HUES64 (cell line): ENCODE measurements around the gene ADAMTS14.

Experiments used
- H3K27ac ChIP-seq: 2 replicates; pipeline ENCODE4 v1.7.0; 2013; ENCODE audit warnings: low read depth, low read length, inconsistent platforms
- H3K27me3 ChIP-seq: 2 replicates; pipeline ENCODE4 v1.6.1; 2013; ENCODE audit warnings: mild to moderate bottlenecking, low read length; ENCODE audit not compliant: insufficient read depth
- H3K36me3 ChIP-seq: 2 replicates; pipeline ENCODE4 v1.6.1; 2013; ENCODE audit warnings: mild to moderate bottlenecking, low read length; ENCODE audit not compliant: insufficient read depth
- H3K4me1 ChIP-seq: 2 replicates; pipeline ENCODE4 v1.6.1; 2013; ENCODE audit warnings: mild to moderate bottlenecking, low read length, moderate library complexity; ENCODE audit not compliant: insufficient read depth
- H3K4me3 ChIP-seq: 2 replicates; pipeline ENCODE4 v1.5.1; 2013; ENCODE audit warnings: mild to moderate bottlenecking, low read length, moderate library complexity
- H3K9ac ChIP-seq: 2 replicates; pipeline ENCODE4 v1.6.1; 2013; ENCODE audit warnings: mild to moderate bottlenecking, low read depth, low read length
- H3K9me3 ChIP-seq: 2 replicates; pipeline ENCODE4 v1.6.1; 2013; ENCODE audit warnings: low read depth, low read length; ENCODE audit not compliant: insufficient read depth
- WGBS: fragments of 150-250, 120-280 bp; methylation state at CpG from one replicate; pipeline ENCODE4 v1.1.7; 2013; ENCODE audit warnings: missing lambda C conversion rate; 5-methylcytosine and 5-hydroxymethylcytosine counted together

ADAMTS14 gene

DNA sequence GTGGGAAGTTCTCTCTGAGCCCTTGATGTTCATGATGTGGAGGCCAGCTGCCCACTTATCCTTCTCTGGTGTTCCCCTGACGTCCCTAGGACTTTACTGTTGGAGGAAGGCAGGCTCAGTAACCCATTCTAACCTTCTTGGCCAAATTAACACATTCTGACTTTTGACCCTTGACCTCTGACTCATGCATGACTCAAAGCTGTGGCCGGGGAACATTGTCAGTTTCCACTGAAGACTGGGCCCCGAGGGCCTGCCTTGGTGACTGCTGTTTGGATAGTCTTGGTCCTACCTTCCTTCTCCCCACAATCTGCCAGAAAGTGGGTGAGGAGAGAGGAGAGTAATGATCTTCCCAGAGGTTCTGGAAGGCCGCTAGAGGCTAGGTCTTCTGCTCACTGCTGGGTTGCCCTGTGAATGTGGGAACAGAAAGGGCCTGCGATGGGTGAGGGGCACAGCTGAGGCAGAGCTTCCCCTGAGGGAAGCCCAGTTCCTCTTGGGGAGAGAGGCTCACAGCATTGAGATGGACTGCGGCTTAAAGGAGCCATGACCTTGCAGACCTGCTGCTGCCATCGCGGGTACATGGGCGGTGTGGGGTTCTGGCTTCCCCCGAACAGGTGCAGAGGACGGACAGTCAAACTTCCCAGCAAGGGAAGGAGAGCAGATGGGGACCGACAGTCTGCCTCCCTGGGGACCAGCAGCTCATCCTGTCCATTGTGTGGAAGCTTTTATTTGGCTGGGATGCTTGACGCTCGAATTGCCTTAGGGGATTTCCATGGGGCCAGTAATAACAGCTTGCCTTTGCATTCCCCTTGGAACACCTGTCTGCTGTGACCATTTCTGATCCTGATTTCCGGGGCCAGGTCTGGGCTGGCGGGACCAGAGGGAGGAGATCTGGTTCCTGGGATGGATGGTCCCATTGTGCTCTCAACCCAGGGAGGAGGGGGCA, 43.8 kb downstream of the ADAMTS14 start:
- no peaks in the 10 kb centered on the region for H3K27me3 ChIP-seq
- peaks cover 11% of the 10 kb centered on the region; the same call in 1 of the 2 replicates for H3K4me1 ChIP-seq
- 73% methylated on average over 16 of the region's 16 CpGs for WGBS
- H3K4me3 ChIP-seq = no peak overlapping the region
- no peaks in the 10 kb centered on the region for H3K36me3 ChIP-seq
- no peak overlapping the region for H3K27ac ChIP-seq
- H3K9me3 ChIP-seq = no peaks in the 10 kb centered on the region
- no peak overlapping the region for H3K9ac ChIP-seq

DNA sequence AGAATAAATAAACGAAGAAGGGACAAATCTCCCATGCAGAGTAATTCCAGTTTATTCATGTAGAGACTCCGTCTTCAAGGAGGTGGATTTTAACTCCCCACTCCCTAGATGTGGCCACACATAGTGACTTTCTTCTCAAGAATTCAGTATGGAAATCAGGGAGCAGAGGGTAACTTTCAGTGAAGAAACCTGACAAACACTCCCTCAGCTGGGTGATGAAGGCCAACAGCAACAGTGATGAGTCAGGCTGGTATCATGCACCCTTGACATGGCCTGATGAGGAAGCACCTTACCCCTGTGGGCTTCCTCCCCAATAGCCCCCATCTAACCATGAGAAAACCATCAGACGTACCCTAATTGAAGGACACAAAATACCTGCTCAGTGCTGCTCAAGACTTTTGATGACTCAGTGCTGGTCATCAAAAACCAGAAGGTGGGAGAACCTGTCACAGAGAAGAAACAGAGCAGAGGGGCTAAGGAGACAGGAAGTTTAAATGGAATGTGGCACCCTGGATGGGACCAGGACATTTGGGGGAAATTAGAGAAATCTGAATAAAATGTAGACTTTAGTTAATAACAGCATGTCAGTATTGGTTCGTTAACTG, 50.6 kb downstream of the ADAMTS14 start:
- Histone ChIP-seq H3K9me3 (no peaks in the 10 kb centered on the region), H3K27ac (no peak overlapping the region)
- 84% methylated on average over 4 of the region's 4 CpGs for WGBS

DNA sequence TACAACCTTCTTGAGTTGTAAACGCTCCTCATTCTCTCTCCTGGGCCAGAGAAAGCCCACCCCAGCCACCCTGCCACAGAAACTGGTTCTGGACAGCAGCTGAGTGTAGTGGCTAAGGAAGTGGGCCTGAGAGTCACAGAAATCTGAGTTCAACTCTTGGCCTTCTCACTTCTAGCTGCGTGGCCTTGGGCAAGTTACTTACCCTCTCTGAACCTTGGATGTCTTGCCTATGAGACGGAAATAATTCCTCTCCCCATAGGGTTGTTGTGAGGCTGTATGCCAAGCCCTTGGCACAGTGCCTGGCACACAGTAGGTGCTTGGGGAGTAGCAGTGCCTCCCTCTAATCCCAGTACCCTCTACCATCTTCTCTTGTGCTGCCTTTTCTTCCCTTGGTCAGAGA, 51.5 kb downstream of the ADAMTS14 start:
- Histone ChIP-seq H3K4me3 (no peak overlapping the region), H3K9ac (no peak overlapping the region), H3K9me3 (no peaks in the 10 kb centered on the region), H3K27ac (no peak overlapping the region), H3K36me3 (no peaks in the 10 kb centered on the region), H3K4me1 (no peaks in the 10 kb centered on the region), H3K27me3 (no peaks in the 10 kb centered on the region)
- WGBS = 91% methylated on average over 3 of the region's 3 CpGs

More for the DNA sequence above, 50.6 kb downstream of the ADAMTS14 start:
- Histone ChIP-seq H3K4me3 (no peak overlapping the region), H3K9ac (no peak overlapping the region), H3K27me3 (no peaks in the 10 kb centered on the region), H3K4me1 (no peaks in the 10 kb centered on the region), H3K36me3 (no peaks in the 10 kb centered on the region)

DNA sequence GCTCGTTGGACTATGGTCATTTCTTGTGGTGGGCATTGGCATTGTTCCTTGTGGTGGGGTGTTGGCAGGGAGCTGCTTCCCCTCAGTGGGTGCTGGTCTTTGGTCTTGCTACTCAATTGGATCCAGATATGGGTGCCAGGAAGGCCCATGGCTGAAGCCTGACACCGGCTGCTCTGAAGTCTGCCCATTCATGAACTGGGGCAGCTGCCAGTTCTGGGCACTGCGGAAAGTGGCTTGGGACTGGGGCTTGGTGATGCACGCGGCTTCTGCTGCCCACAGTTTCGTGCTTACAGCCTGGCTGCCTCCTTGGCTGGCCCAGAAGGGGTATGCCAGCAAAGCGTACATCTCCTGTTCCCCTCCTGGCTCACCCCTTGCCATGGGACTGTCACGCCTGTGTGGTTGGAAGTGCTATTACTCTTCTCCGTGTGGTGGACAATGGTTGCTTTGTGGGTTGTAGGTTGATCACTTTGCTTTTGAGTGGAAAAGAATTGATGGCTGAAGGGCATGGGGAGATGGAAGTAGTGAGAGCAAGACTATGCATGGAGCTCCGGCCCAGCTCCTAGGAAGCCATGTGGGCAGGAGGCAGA, 54.7 kb downstream of the ADAMTS14 start:
- no peaks in the 10 kb centered on the region for H3K27me3 ChIP-seq
- H3K9me3 ChIP-seq = no peaks in the 10 kb centered on the region
- no peaks in the 10 kb centered on the region for H3K4me1 ChIP-seq
- WGBS = 90% methylated on average over 10 of the region's 10 CpGs
- no peak overlapping the region for H3K9ac ChIP-seq
- H3K4me3 ChIP-seq = no peak overlapping the region
- H3K27ac ChIP-seq = no peak overlapping the region
- no peaks in the 10 kb centered on the region for H3K36me3 ChIP-seq

DNA sequence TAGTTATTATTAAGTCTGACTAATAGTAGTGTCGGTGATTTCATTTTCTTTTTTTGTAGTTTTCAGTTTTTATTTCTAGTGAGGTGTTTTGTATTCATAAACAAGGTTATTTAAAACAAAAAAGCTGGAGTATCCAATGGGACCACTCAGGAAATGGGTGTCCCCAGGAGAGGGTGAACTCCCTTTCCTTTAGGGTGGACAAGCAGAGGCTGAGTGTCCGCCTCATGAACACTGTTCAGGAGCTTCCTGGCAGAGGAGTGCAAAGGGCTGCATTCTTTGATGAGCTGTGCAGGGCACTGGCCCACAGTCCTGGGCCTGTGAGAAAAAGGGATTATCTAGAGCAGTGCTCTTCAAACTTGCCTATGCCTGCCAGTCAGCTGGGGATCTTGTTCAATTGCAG, 56.0 kb downstream of the ADAMTS14 start:
- Histone ChIP-seq H3K4me3 (no peak overlapping the region), H3K4me1 (no peaks in the 10 kb centered on the region), H3K9me3 (no peaks in the 10 kb centered on the region), H3K9ac (no peak overlapping the region), H3K27me3 (no peaks in the 10 kb centered on the region), H3K27ac (no peak overlapping the region), H3K36me3 (no peaks in the 10 kb centered on the region)
- 92% methylated on average over 2 of the region's 2 CpGs for WGBS

DNA sequence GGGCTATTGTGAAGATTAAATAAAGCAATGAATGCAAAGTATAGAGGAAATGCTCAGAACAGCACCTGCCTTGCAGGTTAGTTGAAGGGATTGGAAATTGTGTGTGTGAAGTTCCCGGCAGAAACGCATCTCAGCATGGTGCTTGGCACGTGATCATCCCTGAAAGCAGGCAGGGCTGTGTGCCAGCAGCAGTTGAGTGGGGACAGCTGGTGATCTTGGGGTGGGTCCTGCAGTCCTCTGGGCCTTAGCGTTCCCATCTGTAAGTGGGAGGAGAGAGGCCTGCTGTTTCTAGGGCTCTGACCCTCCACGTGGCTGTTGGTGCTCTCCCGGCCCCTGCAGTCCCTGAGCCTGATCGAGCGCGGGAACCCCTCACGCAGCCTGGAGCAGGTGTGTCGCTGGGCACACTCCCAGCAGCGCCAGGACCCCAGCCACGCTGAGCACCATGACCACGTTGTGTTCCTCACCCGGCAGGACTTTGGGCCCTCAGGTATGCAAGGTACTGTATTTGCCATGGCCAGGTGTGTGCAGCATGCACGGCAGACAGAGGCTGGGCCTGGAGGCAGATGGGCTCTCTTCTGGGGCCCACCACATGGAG, 57.6 kb downstream of the ADAMTS14 start:
- Histone ChIP-seq H3K9ac (no peak overlapping the region), H3K9me3 (no peaks in the 10 kb centered on the region), H3K36me3 (no peaks in the 10 kb centered on the region), H3K27ac (no peak overlapping the region), H3K4me3 (no peak overlapping the region), H3K4me1 (no peaks in the 10 kb centered on the region), H3K27me3 (no peaks in the 10 kb centered on the region)
- 80% methylated on average over 16 of the region's 16 CpGs for WGBS

DNA sequence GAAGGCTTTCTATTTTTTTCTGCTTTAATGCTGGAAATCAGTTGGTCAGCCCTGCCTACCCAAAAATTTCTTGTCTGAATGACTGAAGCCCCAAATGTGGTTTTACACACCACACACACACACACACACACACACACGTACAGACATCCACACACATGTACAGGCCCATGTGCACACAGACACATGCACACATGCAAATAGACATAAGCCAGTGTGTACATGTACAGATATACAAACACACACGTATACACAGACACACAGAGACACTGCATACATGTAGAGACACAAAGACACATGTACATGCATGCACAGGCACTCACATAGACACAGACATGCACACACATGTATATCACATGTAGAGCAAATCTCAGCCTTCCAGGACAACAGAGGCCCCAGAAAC, 58.6 kb downstream of the ADAMTS14 start:
- H3K27ac ChIP-seq = no peak overlapping the region
- no peak overlapping the region for H3K9ac ChIP-seq
- WGBS = 68% methylated on average over 2 of the region's 2 CpGs
- H3K9me3 ChIP-seq = no peaks in the 10 kb centered on the region
- H3K36me3 ChIP-seq = no peaks in the 10 kb centered on the region
- H3K4me3 ChIP-seq = no peak overlapping the region
- H3K4me1 ChIP-seq = no peaks in the 10 kb centered on the region
- no peaks in the 10 kb centered on the region for H3K27me3 ChIP-seq

DNA sequence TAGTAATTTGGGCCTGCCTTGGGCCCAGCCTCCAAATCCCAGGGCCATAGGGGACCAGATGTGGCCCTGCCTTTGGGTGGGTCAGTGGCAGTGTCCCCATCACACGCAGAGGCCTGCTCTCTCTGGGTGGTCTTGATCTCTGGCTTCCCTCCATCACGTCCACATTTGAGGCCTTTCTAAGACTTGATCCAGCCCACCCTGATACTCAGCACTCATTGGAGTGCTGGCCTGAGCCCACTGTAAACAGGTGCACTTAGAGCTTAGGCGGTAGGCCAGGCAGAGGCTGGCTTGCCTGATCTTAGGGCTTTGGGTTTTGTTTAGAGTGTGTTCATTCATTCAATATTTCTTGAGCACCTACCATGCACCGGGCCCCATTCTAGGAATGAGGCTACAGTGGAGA, 60.3 kb downstream of the ADAMTS14 start:
- H3K4me3 ChIP-seq = no peak overlapping the region
- H3K27me3 ChIP-seq = no peaks in the 10 kb centered on the region
- 95% methylated on average over 4 of the region's 4 CpGs for WGBS
- no peaks in the 10 kb centered on the region for H3K36me3 ChIP-seq
- no peak overlapping the region for H3K27ac ChIP-seq
- no peaks in the 10 kb centered on the region for H3K4me1 ChIP-seq
- H3K9me3 ChIP-seq = no peaks in the 10 kb centered on the region
- H3K9ac ChIP-seq = no peak overlapping the region

DNA sequence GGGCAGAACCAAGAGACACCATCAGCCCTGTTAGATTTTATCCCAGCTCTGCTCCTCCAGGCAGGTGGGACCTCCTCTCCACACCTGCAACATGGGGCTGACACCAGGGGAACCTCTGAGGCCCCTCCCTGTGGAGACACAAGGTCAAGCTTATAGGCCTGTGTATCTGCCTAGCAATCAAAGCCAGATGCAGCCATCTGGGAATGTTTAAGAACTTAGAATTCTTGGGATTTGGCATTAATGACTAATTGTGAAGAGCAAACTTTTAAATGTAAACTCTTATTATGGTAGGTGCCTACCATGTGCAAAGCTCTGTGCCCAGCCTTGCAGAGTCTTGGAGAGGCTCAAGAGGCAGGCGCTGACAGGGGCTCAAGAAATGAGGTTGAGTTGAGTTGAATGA, 60.7 kb downstream of the ADAMTS14 start:
- H3K27me3 ChIP-seq = no peaks in the 10 kb centered on the region
- H3K9me3 ChIP-seq = no peaks in the 10 kb centered on the region
- H3K36me3 ChIP-seq = no peaks in the 10 kb centered on the region
- no peak overlapping the region for H3K9ac ChIP-seq
- no peaks in the 10 kb centered on the region for H3K4me1 ChIP-seq
- no peak overlapping the region for H3K4me3 ChIP-seq
- no peak overlapping the region for H3K27ac ChIP-seq
- 91% methylated on average over 1 of the region's 1 CpG for WGBS

DNA sequence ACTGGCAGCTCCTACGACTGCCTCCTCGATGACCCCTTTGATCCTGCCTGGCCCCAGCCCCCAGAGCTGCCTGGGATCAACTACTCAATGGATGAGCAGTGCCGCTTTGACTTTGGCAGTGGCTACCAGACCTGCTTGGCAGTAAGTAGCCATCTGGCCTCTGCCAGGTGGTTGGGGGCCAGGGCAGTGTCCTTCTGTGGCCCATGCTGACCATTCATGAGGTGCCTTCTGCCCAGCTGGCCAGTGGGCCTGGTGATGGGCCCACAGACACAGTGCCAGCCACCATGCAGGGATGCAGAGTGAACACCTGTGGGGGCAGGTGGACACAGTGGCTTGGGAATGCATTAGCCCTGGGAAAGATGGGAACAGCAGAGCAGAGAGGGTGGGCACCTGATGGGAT, 62.9 kb downstream of the ADAMTS14 start:
- Histone ChIP-seq H3K27me3 (no peaks in the 10 kb centered on the region), H3K9me3 (no peaks in the 10 kb centered on the region), H3K36me3 (no peaks in the 10 kb centered on the region), H3K27ac (no peak overlapping the region), H3K4me1 (no peaks in the 10 kb centered on the region), H3K9ac (no peak overlapping the region), H3K4me3 (no peak overlapping the region)
- 75% methylated on average over 3 of the region's 3 CpGs for WGBS

DNA sequence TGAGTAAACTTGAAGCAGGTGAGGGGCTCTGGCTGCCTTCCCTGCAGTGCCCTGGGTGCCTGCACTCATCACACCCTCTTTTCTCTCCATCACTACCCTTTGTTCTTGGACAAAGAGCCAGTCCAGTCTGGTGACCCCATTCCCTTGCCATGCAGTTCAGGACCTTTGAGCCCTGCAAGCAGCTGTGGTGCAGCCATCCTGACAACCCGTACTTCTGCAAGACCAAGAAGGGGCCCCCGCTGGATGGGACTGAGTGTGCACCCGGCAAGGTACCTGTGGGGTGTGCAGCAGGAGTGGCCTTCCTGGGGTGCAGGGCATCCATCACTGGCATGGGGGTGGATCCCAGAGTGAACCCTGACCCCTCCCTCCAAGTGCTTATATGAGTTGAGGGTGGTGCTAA, 64.2 kb downstream of the ADAMTS14 start:
- WGBS = 91% methylated on average over 3 of the region's 3 CpGs
- no peak overlapping the region for H3K27ac ChIP-seq

More for the DNA sequence above, 64.2 kb downstream of the ADAMTS14 start:
- Histone ChIP-seq H3K9ac (no peak overlapping the region), H3K9me3 (no peaks in the 10 kb centered on the region), H3K4me3 (no peak overlapping the region), H3K27me3 (no peaks in the 10 kb centered on the region), H3K36me3 (no peaks in the 10 kb centered on the region), H3K4me1 (no peaks in the 10 kb centered on the region)
